K562 (cell line): ENCODE results near the gene PNCK. TPM values are rescaled to one million over a fixed set of nuclear protein-coding genes. Genes with fewer than 3 reads are reported as not detected.
A peak's percentile ranks its signal among the peaks of the same experiment; 100 is the strongest.

Experiments used
- ATAC-seq: fragments of 200-7000 bp; cut with Tn5 transposase; 3 replicates; pipeline ENCODE4 v1.9.1; 2020; ENCODE audit warnings: moderate library complexity
- BruUV-seq: library from RNA; stranded (reverse); fragments of 400-500 nt; replicated peaks from 2 replicates; lab custom pipeline; 2021; lab: Mats Ljungman, UMichigan
- CTCF ChIA-PET: fragments of 300-600 bp; formaldehyde crosslinking; extraction: SDS; loops from one replicate; lab custom pipeline; 2021; ENCODE audit warnings: low intra/inter-chr PET ratio; lab: Yijun Ruan, JAX
- POLR2A ChIA-PET: fragments of 300-600, 350-650 bp; sonication (Branson Sonifier 250); formaldehyde crosslinking; extraction: SDS; loops from one replicate; lab custom pipeline; 2021; ENCODE audit warnings: antibody characterized with exemption, inconsistent platforms; lab: Yijun Ruan, JAX
- DNase-seq, 4 experiments: peaks; one replicate each; pipeline versions ENCODE4 v3.0.0 to v3.0.0-alpha.2; 2011 to 2018; ENCODE audit warnings: low spot score in 3 of 4, mixed read lengths in 3 of 4; ENCODE audit errors: extremely low read depth in 1 of 4
- FAIRE-seq: peaks from 2 replicates; lab custom pipeline; 2011; peaks lifted over from hg19 to GRCh38; lab: Jason Lieb, UNC
- H2AFZ ChIP-seq: 2 replicates; pipeline ENCODE4 v1.6.0; 2011; ENCODE audit warnings: low read depth, low read length, control low read depth, inconsistent platforms
- H3K27ac ChIP-seq: fragments of 200-600 bp; 3 replicates; pipeline ENCODE4 v1.8.0; 2011; ENCODE audit warnings: low read depth, mild to moderate bottlenecking, control low read depth, inconsistent platforms, low read length, moderate library complexity, mixed read lengths; ENCODE audit errors: extremely low read depth
- H3K27me3 ChIP-seq, 2 experiments: fragments of 300-600 bp in 1 of 2; 2 replicates in 1 of 2; 3 replicates in 1 of 2; pipeline versions ENCODE4 v1.6.0 to v1.8.0; 2011; ENCODE audit warnings: inconsistent platforms in 2 of 2, low read length in 2 of 2, mild to moderate bottlenecking in 1 of 2, mixed read lengths in 1 of 2, moderate library complexity in 1 of 2; ENCODE audit not compliant: control insufficient read depth in 2 of 2, insufficient read depth in 2 of 2
- H3K36me3 ChIP-seq: fragments of 300-600 bp; 3 replicates; pipeline ENCODE4 v1.8.0; 2011; ENCODE audit warnings: mild to moderate bottlenecking, low read length, inconsistent platforms; ENCODE audit not compliant: control insufficient read depth, insufficient read depth
- H3K4me1 ChIP-seq, 2 experiments: fragments of 200-600 bp in 1 of 2; replicated peaks in 1 of 2; 2 replicates in 1 of 2; 3 replicates in 1 of 2; pipeline versions ENCODE4 v1.5.1 to v1.8.0; 2011; ENCODE audit warnings: inconsistent platforms in 2 of 2, low read length in 2 of 2, mild to moderate bottlenecking in 1 of 2, mixed read lengths in 1 of 2, moderate library complexity in 1 of 2; ENCODE audit not compliant: control insufficient read depth in 2 of 2, insufficient read depth in 2 of 2
- H3K4me2 ChIP-seq: 2 replicates; pipeline ENCODE4 v1.6.1; 2011; ENCODE audit warnings: low read length, control low read depth, inconsistent platforms, mixed read lengths; ENCODE audit not compliant: insufficient read depth
- H3K4me3 ChIP-seq: fragments of 200-600 bp; sonication (generic), shearing (Covaris generic); 2 replicates; pipeline ENCODE4 v1.5.1; 2016; ENCODE audit warnings: control low read depth, inconsistent platforms
- H3K79me2 ChIP-seq: fragments of 200-600 bp; 3 replicates; pipeline ENCODE4 v1.8.0; 2011; ENCODE audit warnings: low read length, inconsistent platforms; ENCODE audit not compliant: control insufficient read depth, insufficient read depth
- H3K9ac ChIP-seq, 2 experiments: 2 replicates each; pipeline versions ENCODE4 v1.6.0 to v1.6.1; 2011; ENCODE audit warnings: low read depth in 2 of 2, low read length in 2 of 2, control low read depth in 1 of 2, inconsistent platforms in 1 of 2, mild to moderate bottlenecking in 1 of 2, mixed read lengths in 1 of 2; ENCODE audit not compliant: insufficient read depth in 1 of 2
- H3K9me1 ChIP-seq: one replicate; pipeline ENCODE4 v1.6.0; 2011; ENCODE audit warnings: inconsistent platforms, mild to moderate bottlenecking, low read length, moderate library complexity; ENCODE audit not compliant: control insufficient read depth, insufficient read depth
- H3K9me3 ChIP-seq: replicated peaks from 2 replicates; pipeline ENCODE4 v1.5.1; 2011; ENCODE audit warnings: low read depth, low read length, inconsistent platforms; ENCODE audit not compliant: control insufficient read depth, insufficient read depth
- H4K20me1 ChIP-seq: replicated peaks from 2 replicates; pipeline ENCODE4 v1.6.1; 2011; ENCODE audit warnings: low read length, inconsistent platforms, mixed read lengths; ENCODE audit not compliant: control insufficient read depth, insufficient read depth
- BCL6 ChIP-seq: fragments of 250-450 bp; sonication (Bioruptor Pico); IDR thresholded peaks from 2 replicates; pipeline ENCODE4 v1.4.0; 2020
- WGBS: fragments of 100-300 bp; shearing (Covaris generic); methylation state at CpG from one replicate; pipeline ENCODE4 v1.1.6; 2016; ENCODE audit warnings: low coverage, mixed read lengths; ENCODE audit not compliant: insufficient coverage; ENCODE audit errors: missing lambda C conversion rate; 5-methylcytosine and 5-hydroxymethylcytosine counted together
- in situ Hi-C: fragments of 300-500 bp; cut with MboI; formaldehyde crosslinking; loops from 4 replicates; pipeline ENCODE4 v1.15.0; 2018; ENCODE audit warnings: inconsistent platforms, mixed read lengths
- intact Hi-C: fragments of 100-400 bp; cut with micrococcal nuclease; formaldehyde crosslinking; loops from 2 replicates; pipeline ENCODE4 v1.14.2; 2022
- polyA plus RNA-seq, 8 experiments: library from polyadenylated mRNA; depleted of rRNA in 4 of 8; stranded (reverse) in 5 of 8; unstranded in 3 of 8; fragments of >200 nt; fragmentation: Nextera tagmentation in 2 of 8; fragmentation: Illumina TruSeq in 1 of 8; extraction: Ambion mirVana in 2 of 8; extraction: Trizol in 1 of 8; gene quantifications; 2 replicates each; pipeline versions ENCODE4 v1.2.1 to v1.2.3, GENCODE V29; 2011 to 2014; ENCODE audit warnings: inconsistent platforms in 1 of 8, missing spikeins in 1 of 8
- total RNA-seq, 7 experiments: library from RNA; depleted of rRNA in 6 of 7; stranded (reverse); fragments of >200 nt in 6 of 7; fragmentation: Illumina TruSeq in 2 of 7; extraction: Trizol in 2 of 7; gene quantifications; 2 replicates each; pipeline versions ENCODE4 v1.2.1 to v1.2.3, GENCODE V29; 2011 to 2021; ENCODE audit warnings: low replicate concordance in 1 of 7

Gene PNCK
- total and polyA plus RNA-seq, 9 of the 15 experiments (the other 6 are each of a cell fraction or from before 2014, with no cell fraction given): 0.13 to 7.5 (median 1.2) TPM; not detected in 1

- in situ Hi-C loops: loop anchor here (5.0 to 10.0 kb wide), 3 partner anchors 58 to 725 kb away; no protein-coding TSS in a partner anchor
- 66% methylated on average over 8 of the region's 23 CpGs for WGBS
- POLR2A ChIA-PET: no interaction called here
Measured at GRCh38 chrX:153669901-153670731, 3.5 kb downstream of the PNCK start.

More at GRCh38 chrX:153669901-153670731, 3.5 kb downstream of the PNCK start:
- intact Hi-C loops: loop anchor here (5.0 to 10.0 kb wide), 3 partner anchors 113 to 715 kb away; no protein-coding TSS in a partner anchor
- TF ChIP-seq BCL6: no peak
- no TSS peak for BruUV-seq
- no peak for ATAC-seq
- H3K27me3 ChIP-seq: peaks cover 2 to 18% of the 10 kb centered on the region in 2 experiments; a peak in 3 of 5 replicates
- no peaks in the 10 kb centered on the region; the same call in 2 of the 3 replicates for H3K79me2 ChIP-seq
- H3K27ac ChIP-seq: no peak overlapping the region
- H3K9me3 ChIP-seq: no peaks in the 10 kb centered on the region
- H3K4me3 ChIP-seq: no peak overlapping the region
- 0 out of 4 replicates have a peak overlapping the region, but pooled peaks of 1 of the 2 experiments have one; percentile 9 for H3K9ac ChIP-seq
- no peaks in the 10 kb centered on the region for H3K36me3 ChIP-seq
- FAIRE-seq: no peak
- peaks cover 4% of the 10 kb centered on the region for H3K9me1 ChIP-seq
- no peak for DNase-seq
- peaks cover 17 to 60% of the 10 kb centered on the region in 2 experiments for H3K4me1 ChIP-seq
- CTCF ChIA-PET: interaction anchor here (1.3 kb wide), 1 partner anchor 60 kb away, joined by 4 read pairs; no protein-coding TSS in a partner anchor
- H3K4me2 ChIP-seq: no peak overlapping the region
- no peak overlapping the region for H2AFZ ChIP-seq
- H4K20me1 ChIP-seq: no peaks in the 10 kb centered on the region
